K562 (cell line): ENCODE results near the gene GABRE. TPM values are rescaled to one million over a fixed set of nuclear protein-coding genes. Genes with fewer than 3 reads are reported as not detected.

ENCODE experiments used
- ATAC-seq: fragments of 200-7000 bp; cut with Tn5 transposase; 3 replicates; pipeline ENCODE4 v1.9.1; 2020; ENCODE audit warnings: moderate library complexity
- BruUV-seq: library from RNA; stranded (reverse); fragments of 400-500 nt; replicated peaks from 2 replicates; lab custom pipeline; 2021; lab: Mats Ljungman, UMichigan
- CTCF ChIA-PET: fragments of 300-600 bp; formaldehyde crosslinking; extraction: SDS; loops from one replicate; lab custom pipeline; 2021; ENCODE audit warnings: low intra/inter-chr PET ratio; lab: Yijun Ruan, JAX
- POLR2A ChIA-PET: fragments of 300-600, 350-650 bp; sonication (Branson Sonifier 250); formaldehyde crosslinking; extraction: SDS; loops from one replicate; lab custom pipeline; 2021; ENCODE audit warnings: antibody characterized with exemption, inconsistent platforms; lab: Yijun Ruan, JAX
- DNase-seq, 4 experiments: peaks; one replicate each; pipeline versions ENCODE4 v3.0.0 to v3.0.0-alpha.2; 2011 to 2018; ENCODE audit warnings: low spot score in 3 of 4, mixed read lengths in 3 of 4; ENCODE audit errors: extremely low read depth in 1 of 4
- FAIRE-seq: peaks from 2 replicates; lab custom pipeline; 2011; peaks lifted over from hg19 to GRCh38; lab: Jason Lieb, UNC
- H2AFZ ChIP-seq: 2 replicates; pipeline ENCODE4 v1.6.0; 2011; ENCODE audit warnings: low read depth, low read length, control low read depth, inconsistent platforms
- H3K27ac ChIP-seq: fragments of 200-600 bp; 3 replicates; pipeline ENCODE4 v1.8.0; 2011; ENCODE audit warnings: low read depth, mild to moderate bottlenecking, control low read depth, inconsistent platforms, low read length, moderate library complexity, mixed read lengths; ENCODE audit errors: extremely low read depth
- H3K27me3 ChIP-seq, 2 experiments: fragments of 300-600 bp in 1 of 2; 2 replicates in 1 of 2; 3 replicates in 1 of 2; pipeline versions ENCODE4 v1.6.0 to v1.8.0; 2011; ENCODE audit warnings: inconsistent platforms in 2 of 2, low read length in 2 of 2, mild to moderate bottlenecking in 1 of 2, mixed read lengths in 1 of 2, moderate library complexity in 1 of 2; ENCODE audit not compliant: control insufficient read depth in 2 of 2, insufficient read depth in 2 of 2
- H3K36me3 ChIP-seq: fragments of 300-600 bp; 3 replicates; pipeline ENCODE4 v1.8.0; 2011; ENCODE audit warnings: mild to moderate bottlenecking, low read length, inconsistent platforms; ENCODE audit not compliant: control insufficient read depth, insufficient read depth
- H3K4me1 ChIP-seq, 2 experiments: fragments of 200-600 bp in 1 of 2; replicated peaks in 1 of 2; 2 replicates in 1 of 2; 3 replicates in 1 of 2; pipeline versions ENCODE4 v1.5.1 to v1.8.0; 2011; ENCODE audit warnings: inconsistent platforms in 2 of 2, low read length in 2 of 2, mild to moderate bottlenecking in 1 of 2, mixed read lengths in 1 of 2, moderate library complexity in 1 of 2; ENCODE audit not compliant: control insufficient read depth in 2 of 2, insufficient read depth in 2 of 2
- H3K4me2 ChIP-seq: 2 replicates; pipeline ENCODE4 v1.6.1; 2011; ENCODE audit warnings: low read length, control low read depth, inconsistent platforms, mixed read lengths; ENCODE audit not compliant: insufficient read depth
- H3K4me3 ChIP-seq: fragments of 200-600 bp; sonication (generic), shearing (Covaris generic); 2 replicates; pipeline ENCODE4 v1.5.1; 2016; ENCODE audit warnings: control low read depth, inconsistent platforms
- H3K79me2 ChIP-seq: fragments of 200-600 bp; 3 replicates; pipeline ENCODE4 v1.8.0; 2011; ENCODE audit warnings: low read length, inconsistent platforms; ENCODE audit not compliant: control insufficient read depth, insufficient read depth
- H3K9ac ChIP-seq, 2 experiments: 2 replicates each; pipeline versions ENCODE4 v1.6.0 to v1.6.1; 2011; ENCODE audit warnings: low read depth in 2 of 2, low read length in 2 of 2, control low read depth in 1 of 2, inconsistent platforms in 1 of 2, mild to moderate bottlenecking in 1 of 2, mixed read lengths in 1 of 2; ENCODE audit not compliant: insufficient read depth in 1 of 2
- H3K9me1 ChIP-seq: one replicate; pipeline ENCODE4 v1.6.0; 2011; ENCODE audit warnings: inconsistent platforms, mild to moderate bottlenecking, low read length, moderate library complexity; ENCODE audit not compliant: control insufficient read depth, insufficient read depth
- H3K9me3 ChIP-seq: replicated peaks from 2 replicates; pipeline ENCODE4 v1.5.1; 2011; ENCODE audit warnings: low read depth, low read length, inconsistent platforms; ENCODE audit not compliant: control insufficient read depth, insufficient read depth
- H4K20me1 ChIP-seq: replicated peaks from 2 replicates; pipeline ENCODE4 v1.6.1; 2011; ENCODE audit warnings: low read length, inconsistent platforms, mixed read lengths; ENCODE audit not compliant: control insufficient read depth, insufficient read depth
- ATF1 ChIP-seq, 2 experiments: fragments of 450-650 bp in 1 of 2; IDR thresholded peaks; 2 replicates each; pipeline ENCODE4 v1.6.1; 2016; ENCODE audit warnings: missing compliant biosample characterization in 1 of 2, missing genetic modification characterization in 1 of 2
- CTBP1 ChIP-seq: fragments of 450-650 bp; IDR thresholded peaks from 2 replicates; pipeline ENCODE4 v1.6.1; 2016; ENCODE audit warnings: borderline replicate concordance
- FOXJ2 ChIP-seq: fragments of 200-800 bp; sonication (Bioruptor generic); IDR thresholded peaks from 2 replicates; pipeline ENCODE4 v1.6.1; 2016; ENCODE audit warnings: missing genetic modification characterization, missing compliant biosample characterization
- KLF13 ChIP-seq: fragments of 450-650 bp; IDR thresholded peaks from 2 replicates; pipeline ENCODE4 v1.6.1; 2016; ENCODE audit warnings: missing genetic modification characterization, low read depth, mild to moderate bottlenecking, missing compliant biosample characterization, moderate library complexity, borderline replicate concordance
- LEF1 ChIP-seq: fragments of 450-650 bp; IDR thresholded peaks from 2 replicates; pipeline ENCODE4 v1.6.1; 2016; ENCODE audit warnings: mild to moderate bottlenecking
- PKNOX1 ChIP-seq: fragments of 450-650 bp; IDR thresholded peaks from 2 replicates; pipeline ENCODE4 v1.6.1; 2016
- TAL1 ChIP-seq: fragments of 450-650 bp; IDR thresholded peaks from 2 replicates; pipeline ENCODE4 v1.6.1; 2016; ENCODE audit warnings: mild to moderate bottlenecking
- TCF3 ChIP-seq: sonication (generic); formaldehyde crosslinking; IDR thresholded peaks from 2 replicates; pipeline ENCODE4 v1.4.0; 2020; ENCODE audit warnings: mild to moderate bottlenecking, missing genetic modification reagents
- TEAD1 ChIP-seq, 2 experiments: fragments of 450-650 bp in 1 of 2; sonication (generic) in 1 of 2; formaldehyde crosslinking; IDR thresholded peaks; 2 replicates each; pipeline versions ENCODE4 v1.4.0 to v1.8.0; 2020 to 2022; ENCODE audit warnings: mild to moderate bottlenecking in 2 of 2, missing genetic modification reagents in 1 of 2
- TEAD4 ChIP-seq, 2 experiments: sonication (generic) in 1 of 2; formaldehyde crosslinking in 1 of 2; IDR thresholded peaks; 2 replicates each; pipeline versions ENCODE4 v1.6.1 to v1.8.0; 2012 to 2022; ENCODE audit warnings: borderline replicate concordance in 1 of 2, inconsistent platforms in 1 of 2, low read length in 1 of 2, mild to moderate bottlenecking in 1 of 2, missing genetic modification reagents in 1 of 2
- ZC3H8 ChIP-seq: fragments of 450-650 bp; IDR thresholded peaks from 2 replicates; pipeline ENCODE4 v1.6.1; 2017
- ZNF197 ChIP-seq: fragments of 200-800 bp; sonication (Bioruptor generic); IDR thresholded peaks from 2 replicates; pipeline ENCODE4 v1.6.1; 2016; ENCODE audit warnings: low read depth, missing genetic modification characterization, missing compliant biosample characterization
- ZNF766 ChIP-seq: fragments of 200-800 bp; sonication (Bioruptor generic); conservative IDR thresholded peaks from 2 replicates; pipeline ENCODE4 v1.6.1; 2016; ENCODE audit warnings: missing genetic modification characterization, missing compliant biosample characterization
- WGBS: fragments of 100-300 bp; shearing (Covaris generic); methylation state at CpG from one replicate; pipeline ENCODE4 v1.1.6; 2016; ENCODE audit warnings: low coverage, mixed read lengths; ENCODE audit not compliant: insufficient coverage; ENCODE audit errors: missing lambda C conversion rate; 5-methylcytosine and 5-hydroxymethylcytosine counted together
- in situ Hi-C: fragments of 300-500 bp; cut with MboI; formaldehyde crosslinking; loops from 4 replicates; pipeline ENCODE4 v1.15.0; 2018; ENCODE audit warnings: inconsistent platforms, mixed read lengths
- intact Hi-C: fragments of 100-400 bp; cut with micrococcal nuclease; formaldehyde crosslinking; loops from 2 replicates; pipeline ENCODE4 v1.14.2; 2022
- polyA plus RNA-seq, 8 experiments: library from polyadenylated mRNA; depleted of rRNA in 4 of 8; stranded (reverse) in 5 of 8; unstranded in 3 of 8; fragments of >200 nt; fragmentation: Nextera tagmentation in 2 of 8; fragmentation: Illumina TruSeq in 1 of 8; extraction: Ambion mirVana in 2 of 8; extraction: Trizol in 1 of 8; gene quantifications; 2 replicates each; pipeline versions ENCODE4 v1.2.1 to v1.2.3, GENCODE V29; 2011 to 2014; ENCODE audit warnings: inconsistent platforms in 1 of 8, missing spikeins in 1 of 8
- total RNA-seq, 7 experiments: library from RNA; depleted of rRNA in 6 of 7; stranded (reverse); fragments of >200 nt in 6 of 7; fragmentation: Illumina TruSeq in 2 of 7; extraction: Trizol in 2 of 7; gene quantifications; 2 replicates each; pipeline versions ENCODE4 v1.2.1 to v1.2.3, GENCODE V29; 2011 to 2021; ENCODE audit warnings: low replicate concordance in 1 of 7

Gene GABRE
- total and polyA plus RNA-seq, 9 of the 15 experiments (the other 6 are each of a cell fraction or from before 2014, with no cell fraction given), result 23.1 to 456 (median 148) TPM

- Histone ChIP-seq H3K9me3 (no peaks in the 10 kb centered on the region), H3K4me3 (no peak overlapping the region), H4K20me1 (no peaks in the 10 kb centered on the region), H3K27ac (no peak overlapping the region; the same call in 2 of the 3 replicates), H3K9me1 (no peaks in the 10 kb centered on the region), H3K4me2 (no peak overlapping the region), H3K27me3 (no peaks in the 10 kb centered on the region), H2AFZ (no peak overlapping the region), H3K4me1 (peaks cover 0 to 11% of the 10 kb centered on the region in 2 experiments; a peak in 3 of 5 replicates), H3K9ac (no peak overlapping the region), H3K79me2 (no peaks in the 10 kb centered on the region; the same call in 2 of the 3 replicates), H3K36me3 (no peaks in the 10 kb centered on the region)
- ChIA-PET CTCF (no interaction called here), POLR2A (interaction anchor here (0.6 to 1.7 kb wide), 3 partner anchors 10 to 32 kb away, joined by 3 to 7 read pairs (median 3); no protein-coding TSS in a partner anchor)
- 49% methylated on average over 3 of the region's 3 CpGs for WGBS
- intact Hi-C loops (no loop called here), in situ Hi-C loops (no loop called here)
- BruUV-seq, result no TSS peak
- FAIRE-seq (no peak), DNase-seq (no peak), ATAC-seq (no peak)
- no peak for TF ChIP-seq ZC3H8
- peak; percentile 51; the same call in 1 of the 2 replicates for TF ChIP-seq PKNOX1
Measured at GRCh38 chrX:151994476-151994875, 20.0 kb upstream of the GABRE start.

GRCh38 chrX:151988706-151989299 is 14.3 kb upstream of the GABRE start:
- FAIRE-seq (no peak), DNase-seq (no peak), ATAC-seq (peak; percentile 39)
- WGBS, result 5% methylated on average over 3 of the region's 3 CpGs
- Histone ChIP-seq H3K27ac (peak overlapping the region; percentile 59; the same call in 1 of the 3 replicates), H3K4me3 (no peak overlapping the region), H3K27me3 (no peaks in the 10 kb centered on the region), H2AFZ (peak overlapping the region; percentile 69), H3K9ac (peak overlapping the region in 1 of 2 experiments; percentile 21; a peak in 1 of 4 replicates), H3K36me3 (no peaks in the 10 kb centered on the region; the same call in 2 of the 3 replicates), H3K9me1 (no peaks in the 10 kb centered on the region), H4K20me1 (no peaks in the 10 kb centered on the region), H3K4me1 (peaks cover 12 to 61% of the 10 kb centered on the region in 2 experiments; a peak in 4 of 5 replicates), H3K4me2 (peak overlapping the region; percentile 58), H3K79me2 (peaks cover 7% of the 10 kb centered on the region; the same call in 1 of the 3 replicates), H3K9me3 (no peaks in the 10 kb centered on the region)
- CTCF ChIA-PET, result no interaction called here
- BruUV-seq, result no TSS peak
- POLR2A ChIA-PET, result interaction anchor here (1.1 to 2.1 kb wide), 2 partner anchors 12 to 14 kb away, joined by 4 to 5 read pairs; partner anchors contain the start of gene GABRE
- intact Hi-C loops (no loop called here), in situ Hi-C loops (no loop called here)
- TF ChIP-seq FOXJ2 (tag), result no peak
- peak; percentile 35; the same call in 1 of the 2 replicates for TF ChIP-seq TCF3 (CRISPR knock-in tag)
- TF ChIP-seq LEF1, result peak; percentile 30; the same call in 1 of the 2 replicates
- TF ChIP-seq ATF1 (CRISPR knock-in tag; IDR thresholded peaks at IDR 0.05), result no peak
- TF ChIP-seq ATF1 (tag; IDR thresholded peaks at IDR 0.05), result peak; percentile 30; the same call in 1 of the 2 replicates
- peak; percentile 66; the same call in 1 of the 2 replicates for TF ChIP-seq TEAD4 (IDR thresholded peaks at IDR 0.05; ENCODE audit: low read length)
- no peak for TF ChIP-seq TEAD4 (CRISPR knock-in tag; IDR thresholded peaks at IDR 0.05; ENCODE audit: borderline replicate concordance)
- 0 out of 2 replicates have a peak, but pooled peaks have one; percentile 11 for TF ChIP-seq ZNF766
- TF ChIP-seq CTBP1, result peak; percentile 42; the same call in 1 of the 2 replicates
- TF ChIP-seq TEAD1 (CRISPR knock-in tag; IDR thresholded peaks at IDR 0.05), result 0 out of 4 replicates have a peak, but pooled peaks of 1 of the 2 experiments have one; percentile 18
- TF ChIP-seq ZNF197 (CRISPR knock-in tag), result no peak
- 0 out of 2 replicates have a peak, but pooled peaks have one; percentile 14 for TF ChIP-seq TAL1
- TF ChIP-seq KLF13 (tag), result no peak
